Panc1 (cell line): Measurements from ENCODE around the gene ELAC2. TPM values are rescaled to one million over a fixed set of nuclear protein-coding genes. Genes with fewer than 3 reads are reported as not detected.

ENCODE experiments used
- ATAC-seq: fragments of 200-7000 bp; cut with Tn5 transposase; 2 replicates; pipeline ENCODE4 v1.9.1; 2020; ENCODE audit warnings: mild to moderate bottlenecking, moderate library complexity
- BruUV-seq: library from RNA; stranded (reverse); fragments of 400-500 nt; replicated peaks from 2 replicates; lab custom pipeline; 2021; lab: Mats Ljungman, UMichigan
- CTCF ChIA-PET: fragments of 300-600 bp; sonication (Branson Sonifier 250); formaldehyde crosslinking; loops from one replicate; lab custom pipeline; 2022; ENCODE audit warnings: antibody characterized with exemption; lab: Charles Lee
- POLR2A ChIA-PET: fragments of 300-600 bp; sonication (Branson Sonifier 250); formaldehyde crosslinking; loops from one replicate; lab custom pipeline; 2022; ENCODE audit warnings: antibody characterized with exemption; lab: Charles Lee
- DNase-seq: peaks from one replicate; pipeline ENCODE4 v3.0.0-alpha.2; 2010; ENCODE audit warnings: low read depth, low spot score
- H3K27ac ChIP-seq: 2 replicates; pipeline ENCODE4 v1.5.1; 2011; ENCODE audit warnings: mild to moderate bottlenecking, low read length, inconsistent platforms
- H3K27me3 ChIP-seq: fragments of 200-500 bp; sonication (Bioruptor generic); 2 replicates; pipeline ENCODE4 v1.6.0; 2014; ENCODE audit warnings: low read length, inconsistent platforms; ENCODE audit not compliant: control insufficient read depth, insufficient read depth
- H3K36me3 ChIP-seq: fragments of 200-500 bp; sonication (Bioruptor generic); 2 replicates; pipeline ENCODE4 v1.5.1; 2014; ENCODE audit warnings: inconsistent platforms, mild to moderate bottlenecking, low read length, moderate library complexity; ENCODE audit not compliant: control insufficient read depth, insufficient read depth
- H3K4me1 ChIP-seq: 2 replicates; pipeline ENCODE4 v1.5.1; 2011; ENCODE audit warnings: inconsistent platforms, mild to moderate bottlenecking, low read length, moderate library complexity; ENCODE audit not compliant: control insufficient read depth, insufficient read depth
- H3K4me3 ChIP-seq, 2 experiments: 2 replicates each; pipeline ENCODE4 v1.5.1; 2011 to 2012; ENCODE audit warnings: low read depth in 2 of 2, low read length in 2 of 2, mild to moderate bottlenecking in 2 of 2, inconsistent platforms in 1 of 2, moderate library complexity in 1 of 2
- H3K9me3 ChIP-seq: fragments of 200-500 bp; sonication (Bioruptor generic); 2 replicates; pipeline ENCODE4 v1.5.1; 2014; ENCODE audit warnings: low read depth, mild to moderate bottlenecking, inconsistent platforms, low read length, moderate library complexity; ENCODE audit not compliant: control insufficient read depth, insufficient read depth
- POLR2AphosphoS5 ChIP-seq: IDR thresholded peaks from 2 replicates; pipeline ENCODE4 v1.6.1; 2012; ENCODE audit warnings: mild to moderate bottlenecking, low read depth, low read length, moderate library complexity
- SIN3A ChIP-seq: IDR thresholded peaks from 2 replicates; pipeline ENCODE4 v1.6.1; 2012; ENCODE audit warnings: low read depth, mild to moderate bottlenecking, low read length, moderate library complexity, borderline replicate concordance; ENCODE audit not compliant: insufficient read depth
- TCF7L2 ChIP-seq: IDR thresholded peaks from 2 replicates; pipeline ENCODE4 v1.6.1; 2011; ENCODE audit warnings: mild to moderate bottlenecking, low read depth, low read length, inconsistent platforms
- in situ Hi-C: cut with HindIII; loops from 2 replicates; pipeline ENCODE4 v1.10.0; 2016; ENCODE audit warnings: low sequenced_read_pairs, low pct_unique_long_range_greater_than_20kb
- intact Hi-C: fragments of 100-400 bp; cut with micrococcal nuclease; formaldehyde crosslinking; loops from one replicate; pipeline ENCODE4 v1.10.0; 2022; ENCODE audit not compliant: unreplicated experiment
- total RNA-seq: library from RNA; stranded (reverse); gene quantifications from one replicate; pipeline ENCODE4 v1.2.1, GENCODE V29; 2021; ENCODE audit not compliant: unreplicated experiment
- TF ChIP-seq, protein P1 (sequence below): fragments of 450-650 bp; IDR thresholded peaks from 2 replicates; pipeline ENCODE4 v1.5.1; 2017; ENCODE audit warnings: mild to moderate bottlenecking
- TF ChIP-seq, protein P2 (sequence below), 2 experiments: IDR thresholded peaks; 2 replicates each; pipeline ENCODE4 v1.6.1; 2011 to 2012; ENCODE audit warnings: low read depth in 2 of 2, control low read depth in 1 of 2, low read length in 1 of 2, mild to moderate bottlenecking in 1 of 2, moderate library complexity in 1 of 2; ENCODE audit not compliant: insufficient read depth in 1 of 2

Gene ELAC2
- total RNA-seq, 1 experiment from 2014 or later, result 52.7 TPM

DNA sequence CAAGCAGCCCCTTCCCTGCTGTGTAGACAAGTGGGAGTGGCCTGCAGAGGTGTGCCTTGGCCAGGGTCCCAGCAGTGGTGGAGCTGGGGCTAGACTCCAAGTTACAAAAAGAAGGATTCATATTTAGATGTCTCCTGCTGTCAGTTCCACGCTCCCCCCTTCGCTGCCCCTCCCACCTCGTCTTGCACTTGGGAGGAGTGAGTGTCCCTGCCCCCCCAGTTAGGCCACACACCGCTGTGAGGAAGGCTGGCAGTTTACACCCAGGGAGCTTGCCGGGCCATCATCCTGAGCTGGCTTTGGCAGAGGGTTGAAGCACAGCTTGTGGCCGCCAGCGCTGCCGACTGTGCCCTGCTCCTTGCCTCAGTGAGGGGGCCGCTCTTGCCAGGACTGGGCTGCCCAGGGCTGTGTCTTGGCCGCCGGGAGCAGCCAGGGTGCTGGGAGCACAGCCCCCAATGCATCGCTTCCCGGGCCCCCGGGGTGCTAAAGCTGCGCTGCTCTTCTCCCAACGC, 44.3 kb downstream of the ELAC2 start:
- no peak for DNase-seq
- intact Hi-C loops (no loop called here), in situ Hi-C loops (no loop called here)
- Histone ChIP-seq H3K4me1 (no peaks in the 10 kb centered on the region), H3K27ac (no peak overlapping the region), H3K36me3 (no peaks in the 10 kb centered on the region), H3K9me3 (no peaks in the 10 kb centered on the region), H3K4me3 (no peak overlapping the region), H3K27me3 (no peaks in the 10 kb centered on the region)
- BruUV-seq, result no TSS peak
- CTCF ChIA-PET, result no interaction called here
- TF ChIP-seq, protein P1, sequence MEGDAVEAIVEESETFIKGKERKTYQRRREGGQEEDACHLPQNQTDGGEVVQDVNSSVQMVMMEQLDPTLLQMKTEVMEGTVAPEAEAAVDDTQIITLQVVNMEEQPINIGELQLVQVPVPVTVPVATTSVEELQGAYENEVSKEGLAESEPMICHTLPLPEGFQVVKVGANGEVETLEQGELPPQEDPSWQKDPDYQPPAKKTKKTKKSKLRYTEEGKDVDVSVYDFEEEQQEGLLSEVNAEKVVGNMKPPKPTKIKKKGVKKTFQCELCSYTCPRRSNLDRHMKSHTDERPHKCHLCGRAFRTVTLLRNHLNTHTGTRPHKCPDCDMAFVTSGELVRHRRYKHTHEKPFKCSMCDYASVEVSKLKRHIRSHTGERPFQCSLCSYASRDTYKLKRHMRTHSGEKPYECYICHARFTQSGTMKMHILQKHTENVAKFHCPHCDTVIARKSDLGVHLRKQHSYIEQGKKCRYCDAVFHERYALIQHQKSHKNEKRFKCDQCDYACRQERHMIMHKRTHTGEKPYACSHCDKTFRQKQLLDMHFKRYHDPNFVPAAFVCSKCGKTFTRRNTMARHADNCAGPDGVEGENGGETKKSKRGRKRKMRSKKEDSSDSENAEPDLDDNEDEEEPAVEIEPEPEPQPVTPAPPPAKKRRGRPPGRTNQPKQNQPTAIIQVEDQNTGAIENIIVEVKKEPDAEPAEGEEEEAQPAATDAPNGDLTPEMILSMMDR, result no peak
- TF ChIP-seq, protein P2, sequence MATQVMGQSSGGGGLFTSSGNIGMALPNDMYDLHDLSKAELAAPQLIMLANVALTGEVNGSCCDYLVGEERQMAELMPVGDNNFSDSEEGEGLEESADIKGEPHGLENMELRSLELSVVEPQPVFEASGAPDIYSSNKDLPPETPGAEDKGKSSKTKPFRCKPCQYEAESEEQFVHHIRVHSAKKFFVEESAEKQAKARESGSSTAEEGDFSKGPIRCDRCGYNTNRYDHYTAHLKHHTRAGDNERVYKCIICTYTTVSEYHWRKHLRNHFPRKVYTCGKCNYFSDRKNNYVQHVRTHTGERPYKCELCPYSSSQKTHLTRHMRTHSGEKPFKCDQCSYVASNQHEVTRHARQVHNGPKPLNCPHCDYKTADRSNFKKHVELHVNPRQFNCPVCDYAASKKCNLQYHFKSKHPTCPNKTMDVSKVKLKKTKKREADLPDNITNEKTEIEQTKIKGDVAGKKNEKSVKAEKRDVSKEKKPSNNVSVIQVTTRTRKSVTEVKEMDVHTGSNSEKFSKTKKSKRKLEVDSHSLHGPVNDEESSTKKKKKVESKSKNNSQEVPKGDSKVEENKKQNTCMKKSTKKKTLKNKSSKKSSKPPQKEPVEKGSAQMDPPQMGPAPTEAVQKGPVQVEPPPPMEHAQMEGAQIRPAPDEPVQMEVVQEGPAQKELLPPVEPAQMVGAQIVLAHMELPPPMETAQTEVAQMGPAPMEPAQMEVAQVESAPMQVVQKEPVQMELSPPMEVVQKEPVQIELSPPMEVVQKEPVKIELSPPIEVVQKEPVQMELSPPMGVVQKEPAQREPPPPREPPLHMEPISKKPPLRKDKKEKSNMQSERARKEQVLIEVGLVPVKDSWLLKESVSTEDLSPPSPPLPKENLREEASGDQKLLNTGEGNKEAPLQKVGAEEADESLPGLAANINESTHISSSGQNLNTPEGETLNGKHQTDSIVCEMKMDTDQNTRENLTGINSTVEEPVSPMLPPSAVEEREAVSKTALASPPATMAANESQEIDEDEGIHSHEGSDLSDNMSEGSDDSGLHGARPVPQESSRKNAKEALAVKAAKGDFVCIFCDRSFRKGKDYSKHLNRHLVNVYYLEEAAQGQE (IDR thresholded peaks at IDR 0.05; ENCODE audit: insufficient read depth in 1 of 2, low read depth in 2 of 2, low read length in 1 of 2), result no peak
- TF ChIP-seq SIN3A (no peak), TCF7L2 (no peak)
- POLR2A ChIA-PET, result no interaction called here
- ATAC-seq, result no peak

DNA sequence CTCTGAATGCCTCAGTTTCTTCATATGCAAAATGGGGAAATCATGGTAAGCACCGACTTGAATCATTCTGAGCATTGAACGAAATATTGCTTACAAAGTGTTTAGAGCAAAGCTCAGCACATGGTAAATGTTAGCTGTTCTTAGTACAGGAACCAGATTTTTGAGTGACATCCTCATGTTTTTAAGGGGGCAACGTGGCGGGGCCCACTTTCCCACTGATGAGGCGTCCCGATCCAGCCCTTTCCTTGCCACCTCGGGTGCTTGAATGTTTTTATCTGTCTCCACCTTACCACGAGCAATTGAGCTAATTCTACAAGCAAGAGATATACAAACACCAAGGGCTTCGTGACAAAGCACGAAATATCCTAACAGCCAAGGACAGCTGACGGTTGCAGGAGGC, 49.9 kb downstream of the ELAC2 start:
- Histone ChIP-seq H3K27ac (no peak overlapping the region), H3K9me3 (no peaks in the 10 kb centered on the region), H3K36me3 (no peaks in the 10 kb centered on the region), H3K4me3 (no peak overlapping the region), H3K4me1 (no peaks in the 10 kb centered on the region), H3K27me3 (no peaks in the 10 kb centered on the region)
- POLR2A ChIA-PET, result no interaction called here
- CTCF ChIA-PET, result no interaction called here
- TF ChIP-seq TCF7L2 (no peak), POLR2AphosphoS5 (no peak), SIN3A (no peak)
- TF ChIP-seq, protein P1, result no peak
- TF ChIP-seq, protein P2 (IDR thresholded peaks at IDR 0.05; ENCODE audit: insufficient read depth in 1 of 2, low read depth in 2 of 2, low read length in 1 of 2), result no peak
- no TSS peak for BruUV-seq
- in situ Hi-C loops (no loop called here), intact Hi-C loops (no loop called here)
- ATAC-seq (no peak), DNase-seq (no peak)
